ENCODE data around the gene RAG2. TPM values are rescaled to one million over a fixed set of nuclear protein-coding genes. Genes with fewer than 3 reads are reported as not detected.

The RAG2 gene
- total and polyA plus RNA-seq, 2 experiments from 2014 or later = not detected

DNA sequence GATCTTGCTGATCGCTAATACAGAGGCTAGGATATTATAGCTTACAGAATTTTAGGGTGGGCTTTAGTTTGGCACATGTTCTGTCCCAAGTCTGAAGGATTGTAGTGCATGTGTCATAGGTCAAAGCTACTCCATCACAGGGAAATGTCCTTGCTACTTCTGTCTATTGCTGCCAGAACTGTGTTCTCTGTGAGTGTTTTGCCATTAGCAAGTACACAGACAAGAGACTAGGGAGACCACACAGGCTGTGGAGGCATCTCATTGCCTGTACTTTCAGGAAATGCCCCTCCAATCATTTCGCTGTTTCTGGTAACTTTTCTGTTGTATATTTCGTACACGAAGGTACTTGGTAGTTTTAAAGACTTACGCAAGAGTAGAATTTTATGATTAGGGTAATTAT lies 25.5 kb upstream of the RAG2 start:
- H3K79me2 ChIP-seq = no peaks in the 10 kb centered on the region
- no peak for TF ChIP-seq EZH2phosphoT487 (IDR thresholded peaks at IDR 0.05; ENCODE audit: low read depth, severe bottlenecking, unreplicated experiment)
- TF ChIP-seq EZH2 (IDR thresholded peaks at IDR 0.05; ENCODE audit: borderline replicate concordance) = no peak
- TF ChIP-seq, protein P1, sequence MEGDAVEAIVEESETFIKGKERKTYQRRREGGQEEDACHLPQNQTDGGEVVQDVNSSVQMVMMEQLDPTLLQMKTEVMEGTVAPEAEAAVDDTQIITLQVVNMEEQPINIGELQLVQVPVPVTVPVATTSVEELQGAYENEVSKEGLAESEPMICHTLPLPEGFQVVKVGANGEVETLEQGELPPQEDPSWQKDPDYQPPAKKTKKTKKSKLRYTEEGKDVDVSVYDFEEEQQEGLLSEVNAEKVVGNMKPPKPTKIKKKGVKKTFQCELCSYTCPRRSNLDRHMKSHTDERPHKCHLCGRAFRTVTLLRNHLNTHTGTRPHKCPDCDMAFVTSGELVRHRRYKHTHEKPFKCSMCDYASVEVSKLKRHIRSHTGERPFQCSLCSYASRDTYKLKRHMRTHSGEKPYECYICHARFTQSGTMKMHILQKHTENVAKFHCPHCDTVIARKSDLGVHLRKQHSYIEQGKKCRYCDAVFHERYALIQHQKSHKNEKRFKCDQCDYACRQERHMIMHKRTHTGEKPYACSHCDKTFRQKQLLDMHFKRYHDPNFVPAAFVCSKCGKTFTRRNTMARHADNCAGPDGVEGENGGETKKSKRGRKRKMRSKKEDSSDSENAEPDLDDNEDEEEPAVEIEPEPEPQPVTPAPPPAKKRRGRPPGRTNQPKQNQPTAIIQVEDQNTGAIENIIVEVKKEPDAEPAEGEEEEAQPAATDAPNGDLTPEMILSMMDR (IDR thresholded peaks at IDR 0.05; ENCODE audit: poor library complexity) = no peak
- no peaks in the 10 kb centered on the region for H3K27me3 ChIP-seq
- H4K20me1 ChIP-seq (ENCODE audit: insufficient read depth, poor library complexity, severe bottlenecking) = no peaks in the 10 kb centered on the region
- H3K9me3 ChIP-seq (ENCODE audit: low read depth) = no peaks in the 10 kb centered on the region
- 77% methylated on average over 5 of the region's 5 CpGs for WGBS (ENCODE audit: low lambda C conversion rate, missing lambda C conversion rate)
- H3K9me2 ChIP-seq (replicated peaks; ENCODE audit: insufficient read depth) = no peaks in the 10 kb centered on the region
- H3K36me3 ChIP-seq (replicated peaks; ENCODE audit: insufficient read depth, low read depth) = no peaks in the 10 kb centered on the region
- no peak overlapping the region for H2AFZ ChIP-seq
- H3K27ac ChIP-seq = no peak overlapping the region
- no peak for DNase-seq (ENCODE audit: low spot score)
- H3K4me2 ChIP-seq = no peak overlapping the region
- H3K4me1 ChIP-seq (ENCODE audit: insufficient read depth) = no peaks in the 10 kb centered on the region
- no peak overlapping the region for H3K4me3 ChIP-seq

DNA sequence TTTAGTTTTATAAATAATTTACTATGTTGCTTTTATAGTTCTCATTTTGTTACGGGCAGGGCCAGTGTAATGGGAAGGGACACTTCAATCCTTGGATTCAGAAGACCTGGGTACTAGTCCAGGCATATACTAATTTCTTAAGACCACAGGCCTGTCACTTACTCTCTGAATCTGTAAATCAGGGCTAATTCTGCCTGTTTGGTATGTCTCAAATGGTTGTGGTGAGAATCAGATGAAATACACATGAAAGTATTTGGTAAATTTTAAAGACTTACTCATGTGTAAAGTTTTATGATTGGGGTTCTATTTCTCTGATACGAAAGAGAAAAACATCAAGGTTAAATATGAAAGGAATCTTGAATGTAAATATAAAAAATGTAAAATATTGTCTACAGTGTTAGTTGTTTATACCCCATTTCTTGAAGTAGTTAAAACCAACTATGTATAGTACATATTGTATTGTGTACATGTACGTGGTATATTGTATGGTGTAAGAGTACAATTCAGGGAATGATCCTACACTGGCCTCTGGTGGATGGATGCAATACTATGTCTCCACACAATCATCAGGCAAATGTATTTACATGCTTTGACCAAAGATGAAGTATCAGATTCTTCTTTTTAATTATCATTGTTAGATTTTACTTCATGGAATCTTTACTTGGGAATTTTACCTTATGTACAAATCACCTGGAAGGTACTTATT lies 24.5 kb upstream of the RAG2 start:
- Histone ChIP-seq H4K20me1 (ENCODE audit: insufficient read depth, poor library complexity, severe bottlenecking) (no peaks in the 10 kb centered on the region), H3K27me3 (no peaks in the 10 kb centered on the region), H3K36me3 (replicated peaks; ENCODE audit: insufficient read depth, low read depth) (no peaks in the 10 kb centered on the region), H3K27ac (no peak overlapping the region), H3K9me3 (ENCODE audit: low read depth) (no peaks in the 10 kb centered on the region), H2AFZ (no peak overlapping the region), H3K4me1 (ENCODE audit: insufficient read depth) (peaks cover 2% of the 10 kb centered on the region), H3K4me3 (no peak overlapping the region), H3K4me2 (no peak overlapping the region), H3K9me2 (replicated peaks; ENCODE audit: insufficient read depth) (no peaks in the 10 kb centered on the region), H3K79me2 (no peaks in the 10 kb centered on the region)
- peak; percentile 40 for DNase-seq (ENCODE audit: low spot score)
- no peak for TF ChIP-seq EZH2phosphoT487 (IDR thresholded peaks at IDR 0.05; ENCODE audit: low read depth, severe bottlenecking, unreplicated experiment)
- TF ChIP-seq, protein P1 (IDR thresholded peaks at IDR 0.05; ENCODE audit: poor library complexity) = peak; percentile 54
- 75% methylated on average over 3 of the region's 3 CpGs for WGBS (ENCODE audit: low lambda C conversion rate, missing lambda C conversion rate)

DNA sequence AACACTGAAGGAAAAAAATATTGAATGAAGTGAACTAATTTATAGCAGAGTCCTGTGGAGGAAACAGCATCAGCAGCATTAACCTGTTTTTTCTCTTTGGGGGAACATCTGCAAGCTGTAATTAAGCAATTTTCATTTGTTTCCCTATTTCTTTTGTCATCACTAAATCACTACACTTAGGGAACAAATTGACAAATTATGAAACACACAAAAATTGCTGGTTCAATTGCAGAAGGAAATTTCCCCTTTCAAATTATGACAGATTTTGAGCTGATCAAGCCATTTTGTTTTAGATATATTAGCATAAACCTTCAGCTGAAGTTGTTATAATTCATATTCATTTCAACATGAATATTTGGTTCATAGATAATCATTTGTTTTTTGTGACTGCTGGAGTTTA lies 22.2 kb upstream of the RAG2 start:
- no peaks in the 10 kb centered on the region for H3K9me3 ChIP-seq (ENCODE audit: low read depth)
- TF ChIP-seq EZH2phosphoT487 (IDR thresholded peaks at IDR 0.05; ENCODE audit: low read depth, severe bottlenecking, unreplicated experiment) = no peak
- TF ChIP-seq EZH2 (IDR thresholded peaks at IDR 0.05; ENCODE audit: borderline replicate concordance) = no peak
- TF ChIP-seq, protein P1 (IDR thresholded peaks at IDR 0.05; ENCODE audit: poor library complexity) = no peak
- H3K79me2 ChIP-seq = no peaks in the 10 kb centered on the region
- H3K4me3 ChIP-seq = no peak overlapping the region
- H3K36me3 ChIP-seq (replicated peaks; ENCODE audit: insufficient read depth, low read depth) = no peaks in the 10 kb centered on the region
- H4K20me1 ChIP-seq (ENCODE audit: insufficient read depth, poor library complexity, severe bottlenecking) = no peaks in the 10 kb centered on the region
- H2AFZ ChIP-seq = no peak overlapping the region
- no peak for DNase-seq (ENCODE audit: low spot score)
- H3K4me1 ChIP-seq (ENCODE audit: insufficient read depth) = peaks cover 4% of the 10 kb centered on the region
- H3K27ac ChIP-seq = no peak overlapping the region
- H3K9me2 ChIP-seq (replicated peaks; ENCODE audit: insufficient read depth) = no peaks in the 10 kb centered on the region
- no peak overlapping the region for H3K4me2 ChIP-seq
- no peaks in the 10 kb centered on the region for H3K27me3 ChIP-seq
